Mucosa of descending colon (tissue), 3 donors: ENCODE measurements around the gene TBC1D25. TPM values are rescaled to one million over a fixed set of nuclear protein-coding genes. Genes with fewer than 3 reads are reported as not detected.

Experiments used
- ATAC-seq: fragments of 200-7000 bp; cut with Tn5 transposase; one replicate; pipeline ENCODE4 v1.9.1; 2020; ENCODE audit warnings: mild to moderate bottlenecking, moderate library complexity
- DNase-seq, 3 donors: peaks; one replicate each; pipeline ENCODE4 v3.0.0-alpha.2; 2020
- H3K36me3 ChIP-seq: fragments of 200-600 bp; one replicate; pipeline ENCODE4 v1.8.0; 2021; ENCODE audit warnings: low read depth, mild to moderate bottlenecking
- H3K4me1 ChIP-seq: fragments of 200-600 bp; one replicate; pipeline ENCODE4 v1.8.0; 2021; ENCODE audit warnings: low read depth, mild to moderate bottlenecking
- H3K4me3 ChIP-seq: fragments of 200-600 bp; one replicate; pipeline ENCODE4 v1.8.0; 2021; ENCODE audit warnings: mild to moderate bottlenecking
- H3K9me3 ChIP-seq: fragments of 200-600 bp; one replicate; pipeline ENCODE4 v1.8.0; 2021; ENCODE audit warnings: mild to moderate bottlenecking
- intact Hi-C, 2 donors: fragments of 100-400 bp; cut with DNase I in 1 of 2; cut with micrococcal nuclease in 1 of 2; formaldehyde crosslinking; loops; one replicate each; pipeline versions ENCODE4 v1.11.0 to v1.11.1; 2022; cut with DNase I, micrococcal nuclease
- total RNA-seq, 3 donors: library from RNA; stranded (reverse); fragmentation: NEBNext Ultra II Directional in 2 of 3; extraction: Animal tissue kit (Norgen Biotek cat#: 25700) in 2 of 3; gene quantifications; one replicate each; pipeline versions ENCODE4 v1.2.1 to v1.2.4, GENCODE V29; 2021 to 2023
- TF ChIP-seq, protein P1 (sequence below): fragments of 200-600 bp; IDR thresholded peaks from one replicate; pipeline ENCODE4 v1.8.0; 2022; ENCODE audit warnings: antibody characterized with exemption, mild to moderate bottlenecking
- donor health status: DM: no; HTN: no; CAD: no; lungs with moderate emphysema.
- donor health status: DM: no; HTN: no; CAD: no.
- donor health status: DM: no; HTN: yes; CAD: no.

TBC1D25 gene
- total RNA-seq, 3 donors from 2014 or later, result 8.6 to 14.6 (median 11.6) TPM

DNA sequence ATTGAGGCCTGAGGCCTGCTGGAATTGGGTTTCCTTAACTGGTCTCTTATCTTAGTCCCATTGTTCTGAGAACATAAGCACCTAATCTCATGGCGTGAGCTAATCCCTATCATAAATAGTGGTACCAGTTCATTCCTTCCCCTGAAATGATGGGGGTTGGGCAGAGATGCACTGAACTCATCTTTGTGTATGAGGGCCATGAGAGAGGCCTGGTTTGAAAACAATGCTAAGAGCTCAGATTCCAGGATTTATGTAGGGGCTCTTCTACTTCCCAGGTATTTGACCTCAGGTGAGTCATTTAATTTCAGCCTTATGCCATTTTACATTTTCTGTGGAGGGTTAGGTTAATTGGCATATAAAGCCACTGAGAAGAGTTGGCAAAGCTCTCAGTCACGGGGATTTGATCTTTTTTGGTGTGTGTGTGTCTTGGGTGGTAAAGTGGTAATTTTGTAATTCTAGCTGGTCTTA is 39.2 kb downstream of the TBC1D25 start:
- no peaks in the 10 kb centered on the region for H3K9me3 ChIP-seq
- ATAC-seq, result no peak
- TF ChIP-seq, protein P1, sequence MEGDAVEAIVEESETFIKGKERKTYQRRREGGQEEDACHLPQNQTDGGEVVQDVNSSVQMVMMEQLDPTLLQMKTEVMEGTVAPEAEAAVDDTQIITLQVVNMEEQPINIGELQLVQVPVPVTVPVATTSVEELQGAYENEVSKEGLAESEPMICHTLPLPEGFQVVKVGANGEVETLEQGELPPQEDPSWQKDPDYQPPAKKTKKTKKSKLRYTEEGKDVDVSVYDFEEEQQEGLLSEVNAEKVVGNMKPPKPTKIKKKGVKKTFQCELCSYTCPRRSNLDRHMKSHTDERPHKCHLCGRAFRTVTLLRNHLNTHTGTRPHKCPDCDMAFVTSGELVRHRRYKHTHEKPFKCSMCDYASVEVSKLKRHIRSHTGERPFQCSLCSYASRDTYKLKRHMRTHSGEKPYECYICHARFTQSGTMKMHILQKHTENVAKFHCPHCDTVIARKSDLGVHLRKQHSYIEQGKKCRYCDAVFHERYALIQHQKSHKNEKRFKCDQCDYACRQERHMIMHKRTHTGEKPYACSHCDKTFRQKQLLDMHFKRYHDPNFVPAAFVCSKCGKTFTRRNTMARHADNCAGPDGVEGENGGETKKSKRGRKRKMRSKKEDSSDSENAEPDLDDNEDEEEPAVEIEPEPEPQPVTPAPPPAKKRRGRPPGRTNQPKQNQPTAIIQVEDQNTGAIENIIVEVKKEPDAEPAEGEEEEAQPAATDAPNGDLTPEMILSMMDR, result no peak
- intact Hi-C loops, result no loop called here
- peaks cover 7% of the 10 kb centered on the region for H3K4me1 ChIP-seq
- H3K36me3 ChIP-seq, result no peaks in the 10 kb centered on the region
- no peak for DNase-seq
- no peak overlapping the region for H3K4me3 ChIP-seq

DNA sequence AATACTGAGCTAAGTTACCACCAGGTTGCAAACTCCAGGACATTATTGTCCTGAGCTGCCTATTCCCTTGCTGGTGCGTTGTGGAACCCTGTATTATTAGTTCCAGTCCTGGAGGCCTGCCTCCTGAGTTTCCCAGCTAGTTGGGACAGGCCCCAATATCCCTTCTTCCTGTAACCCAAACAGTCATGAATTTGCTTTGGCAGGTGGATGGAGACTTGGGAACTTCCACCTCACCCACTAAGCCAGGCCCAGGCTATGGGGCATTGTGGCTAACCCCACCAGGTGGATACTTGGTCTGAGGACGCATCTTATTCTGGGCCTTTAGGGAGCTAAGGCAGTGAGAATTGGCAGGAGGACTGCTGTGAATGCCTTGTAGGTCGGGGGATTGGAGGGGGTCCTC is 39.7 kb downstream of the TBC1D25 start:
- no peak for ATAC-seq
- intact Hi-C loops, result no loop called here
- Histone ChIP-seq H3K36me3 (no peaks in the 10 kb centered on the region), H3K9me3 (no peaks in the 10 kb centered on the region), H3K4me1 (peaks cover 7% of the 10 kb centered on the region), H3K4me3 (no peak overlapping the region)
- no peak for DNase-seq
- TF ChIP-seq, protein P1, result no peak

DNA sequence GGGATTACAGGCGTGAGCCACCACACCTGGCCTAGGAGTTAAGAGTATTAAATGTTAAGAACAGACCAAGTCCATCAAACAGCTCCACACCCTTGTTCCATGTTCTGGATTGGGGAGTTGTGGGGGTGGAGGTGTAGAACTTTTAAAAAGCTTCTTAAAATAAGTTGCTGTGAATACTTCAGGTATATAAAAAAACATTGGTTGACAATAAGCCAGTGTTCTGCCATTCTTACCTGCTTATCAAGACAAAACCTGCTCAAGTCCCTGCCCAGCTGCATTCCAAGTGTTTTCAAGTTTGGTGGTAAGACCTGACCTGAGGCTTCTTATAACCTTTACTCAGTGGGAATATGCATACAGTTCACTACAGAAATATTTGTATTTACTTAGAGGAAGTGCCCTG is 41.1 kb downstream of the TBC1D25 start:
- TF ChIP-seq, protein P1, result no peak
- no peak for DNase-seq
- Histone ChIP-seq H3K4me1 (peaks cover 6% of the 10 kb centered on the region), H3K9me3 (no peaks in the 10 kb centered on the region), H3K4me3 (no peak overlapping the region), H3K36me3 (no peaks in the 10 kb centered on the region)
- intact Hi-C loops, result no loop called here
- ATAC-seq, result no peak

DNA sequence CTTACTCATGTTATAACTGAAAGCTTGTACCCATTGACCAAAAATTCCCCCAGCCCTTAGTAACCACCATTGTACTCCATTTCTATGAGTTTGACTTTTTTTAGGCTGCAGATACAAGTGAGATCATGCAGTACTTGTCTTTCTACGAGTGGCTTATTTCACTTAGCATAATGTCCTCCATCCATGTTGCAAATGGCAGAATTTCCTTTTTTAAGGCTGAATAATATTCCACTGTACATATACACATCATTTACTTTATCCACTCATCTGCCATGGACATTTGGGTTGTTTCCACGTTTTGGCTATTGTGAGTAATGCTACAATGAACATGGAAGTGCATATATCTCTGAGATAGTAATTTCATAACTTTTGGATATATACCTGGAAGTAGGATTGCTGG is 45.2 kb downstream of the TBC1D25 start:
- no peaks in the 10 kb centered on the region for H3K36me3 ChIP-seq
- no peak overlapping the region for H3K4me3 ChIP-seq
- ATAC-seq (no peak), DNase-seq (no peak)
- TF ChIP-seq, protein P1, result no peak
- intact Hi-C loops, result no loop called here
- no peaks in the 10 kb centered on the region for H3K4me1 ChIP-seq
- H3K9me3 ChIP-seq, result no peaks in the 10 kb centered on the region

DNA sequence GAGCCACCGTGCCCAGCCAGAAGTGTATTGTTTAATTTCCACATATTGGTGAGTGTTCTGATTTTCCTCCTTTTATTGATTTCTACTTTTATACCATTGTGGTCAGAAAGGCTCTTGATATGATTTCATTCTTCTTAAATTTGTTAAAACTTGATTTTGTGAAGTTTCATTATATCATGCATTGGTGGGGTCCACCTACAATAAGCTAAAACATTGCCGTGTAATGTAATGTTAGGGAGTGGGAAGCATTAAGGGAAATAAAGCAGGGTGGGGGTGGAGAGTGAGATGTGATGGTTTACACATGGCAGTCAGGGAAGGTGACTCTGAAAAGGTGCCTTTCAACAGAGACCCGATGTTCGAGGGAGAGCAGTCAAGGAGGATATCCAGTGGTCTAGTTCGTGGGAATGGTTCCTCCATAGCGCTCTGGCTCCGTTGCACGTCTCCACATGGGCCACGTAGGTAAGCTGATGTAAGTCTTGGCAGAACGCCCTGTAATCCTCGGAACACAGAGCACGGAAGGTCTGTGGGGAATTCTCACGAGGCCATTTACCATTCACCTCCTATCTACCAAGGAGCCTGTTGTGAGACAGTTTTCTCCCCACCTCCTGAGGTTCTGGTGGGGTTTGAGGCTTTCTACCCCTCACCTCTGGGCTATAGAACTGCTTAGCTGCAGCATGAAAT is 50.1 kb downstream of the TBC1D25 start:
- DNase-seq (no peak), ATAC-seq (peak; percentile 12)
- intact Hi-C loops, result no loop called here
- Histone ChIP-seq H3K4me3 (no peak overlapping the region), H3K36me3 (no peaks in the 10 kb centered on the region), H3K4me1 (no peaks in the 10 kb centered on the region), H3K9me3 (no peaks in the 10 kb centered on the region)
- TF ChIP-seq, protein P1, result no peak
